HepG2 (cell line): ENCODE data around the gene VPREB3. TPM values are rescaled to one million over a fixed set of nuclear protein-coding genes. Genes with fewer than 3 reads are reported as not detected.

ENCODE experiments used
- DMTF1 ChIP-seq: sonication (generic); formaldehyde crosslinking; IDR thresholded peaks from 2 replicates; pipeline ENCODE4 v1.4.0; 2020; ENCODE audit warnings: mild to moderate bottlenecking, missing genetic modification reagents
- FOXK1 ChIP-seq: sonication (generic); formaldehyde crosslinking; IDR thresholded peaks from 2 replicates; pipeline ENCODE4 v1.4.0; 2020; ENCODE audit warnings: low read depth, missing genetic modification reagents, borderline replicate concordance
- KIAA2018 ChIP-seq: sonication (generic); formaldehyde crosslinking; IDR thresholded peaks from 2 replicates; pipeline ENCODE4 v1.5.0; 2020; ENCODE audit warnings: mild to moderate bottlenecking, missing genetic modification reagents, borderline replicate concordance
- PITX1 ChIP-seq: sonication (generic); formaldehyde crosslinking; IDR thresholded peaks from 2 replicates; pipeline ENCODE4 v1.5.1; 2020; ENCODE audit warnings: mild to moderate bottlenecking, missing genetic modification reagents
- RARA ChIP-seq: IDR thresholded peaks from 2 replicates; pipeline ENCODE4 v1.6.1; 2016; ENCODE audit warnings: missing genetic modification reagents, missing compliant biosample characterization
- RFX5 ChIP-seq: IDR thresholded peaks from 2 replicates; pipeline ENCODE4 v1.6.1; 2011; ENCODE audit warnings: low read depth, low read length, improper control_type of control experiment
- XRCC5 ChIP-seq: fragments of 200-400 bp; formaldehyde crosslinking; optimal IDR thresholded peaks from 2 replicates; pipeline ENCODE3; 2017; ENCODE audit warnings: mild to moderate bottlenecking, low read length
- ZBTB10 ChIP-seq: sonication (generic); formaldehyde crosslinking; IDR thresholded peaks from 2 replicates; pipeline ENCODE4 v1.4.0; 2020; ENCODE audit warnings: missing genetic modification reagents, borderline replicate concordance
- ZNF749 ChIP-seq: sonication (generic); formaldehyde crosslinking; IDR thresholded peaks from 2 replicates; pipeline ENCODE4 v1.8.0; 2022; ENCODE audit warnings: mild to moderate bottlenecking, missing genetic modification reagents, moderate library complexity, borderline replicate concordance
- ZXDC ChIP-seq: sonication (generic); formaldehyde crosslinking; IDR thresholded peaks from 2 replicates; pipeline ENCODE4 v1.5.0; 2020; ENCODE audit warnings: mild to moderate bottlenecking, missing genetic modification reagents
- polyA plus RNA-seq, 8 experiments: library from polyadenylated mRNA; depleted of rRNA in 3 of 8; stranded (reverse) in 7 of 8; unstranded in 1 of 8; fragments of >200 nt; fragmentation: Illumina TruSeq in 4 of 8; extraction: Trizol in 4 of 8; gene quantifications; 2 replicates each; pipeline versions ENCODE4 v1.2.1 to v1.2.3, GENCODE V29; 2011 to 2016; ENCODE audit warnings: low read depth in 4 of 8, missing spikeins in 1 of 8, mixed read lengths in 1 of 8; ENCODE audit not compliant: insufficient read depth in 1 of 8
- total RNA-seq, 5 experiments: library from RNA; depleted of rRNA; stranded (reverse); fragments of >200 nt; fragmentation: Illumina TruSeq; extraction: Trizol; gene quantifications; 2 replicates each; pipeline ENCODE4 v1.2.3, GENCODE V29; 2016; ENCODE audit warnings: low read depth in 1 of 5

Gene VPREB3
- total and polyA plus RNA-seq, 2 of the 13 experiments (the other 11 are each of a cell fraction or from before 2014, with no cell fraction given): 0.22 TPM; not detected in 1

GRCh38 chr22:23716811-23717801 is 37.1 kb downstream of the VPREB3 start (continued):
- TF ChIP-seq DMTF1: no peak
- TF ChIP-seq RFX5: no peak
- TF ChIP-seq ZBTB10 (CRISPR knock-in tag): peak; percentile 11; the same call in 1 of the 2 replicates
- peak; percentile 23 for TF ChIP-seq XRCC5
- TF ChIP-seq FOXK1 (CRISPR knock-in tag): no peak
- no peak for TF ChIP-seq ZXDC (CRISPR knock-in tag)
- peak; percentile 86 for TF ChIP-seq PITX1
- peak; percentile 50; the same call in 1 of the 2 replicates for TF ChIP-seq ZNF749
- no peak; the same call in 1 of the 2 replicates for TF ChIP-seq RARA
- no peak; the same call in 1 of the 2 replicates for TF ChIP-seq KIAA2018 (CRISPR knock-in tag)
